ENCODE measurements around the gene ADGRF3.

- TF ChIP-seq CTCF (IDR thresholded peaks at IDR 0.05), result no peak
- no peak for TF ChIP-seq POLR2A (IDR thresholded peaks at IDR 0.05)
Observed at GRCh38 chr2:26333293-26333692, 13.3 kb downstream of the ADGRF3 start.

All from ovary (tissue), 3 donors.